Stimulated activated CD8-positive, alpha-beta memory T cell treated with anti-CD3 and anti-CD28 coated beads, Interleukin-7, amount 100 ng/mL, for 4 hours (primary cell): Measurements from ENCODE around the gene JUNB.

Experiments used
- DNase-seq, 2 donors: peaks; one replicate each; pipeline ENCODE4 v3.0.0-alpha.2; 2020; ENCODE audit warnings: low read depth in 2 of 2

Gene JUNB

DNA sequence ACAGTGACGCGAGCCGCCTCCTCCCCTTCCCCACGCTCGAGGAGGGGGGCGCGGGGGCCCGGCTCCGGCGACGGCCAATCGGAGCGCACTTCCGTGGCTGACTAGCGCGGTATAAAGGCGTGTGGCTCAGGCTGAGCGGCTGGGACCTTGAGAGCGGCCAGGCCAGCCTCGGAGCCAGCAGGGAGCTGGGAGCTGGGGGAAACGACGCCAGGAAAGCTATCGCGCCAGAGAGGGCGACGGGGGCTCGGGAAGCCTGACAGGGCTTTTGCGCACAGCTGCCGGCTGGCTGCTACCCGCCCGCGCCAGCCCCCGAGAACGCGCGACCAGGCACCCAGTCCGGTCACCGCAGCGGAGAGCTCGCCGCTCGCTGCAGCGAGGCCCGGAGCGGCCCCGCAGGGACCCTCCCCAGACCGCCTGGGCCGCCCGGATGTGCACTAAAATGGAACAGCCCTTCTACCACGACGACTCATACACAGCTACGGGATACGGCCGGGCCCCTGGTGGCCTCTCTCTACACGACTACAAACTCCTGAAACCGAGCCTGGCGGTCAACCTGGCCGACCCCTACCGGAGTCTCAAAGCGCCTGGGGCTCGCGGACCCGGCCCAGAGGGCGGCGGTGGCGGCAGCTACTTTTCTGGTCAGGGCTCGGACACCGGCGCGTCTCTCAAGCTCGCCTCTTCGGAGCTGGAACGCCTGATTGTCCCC is at the start of gene JUNB:
JUNB (plus strand) TSS at position 142 of the 706 bp plus-strand sequence; CDS start at position 428, 286 bp downstream.
- peak; percentile 90 to 96 for DNase-seq

DNA sequence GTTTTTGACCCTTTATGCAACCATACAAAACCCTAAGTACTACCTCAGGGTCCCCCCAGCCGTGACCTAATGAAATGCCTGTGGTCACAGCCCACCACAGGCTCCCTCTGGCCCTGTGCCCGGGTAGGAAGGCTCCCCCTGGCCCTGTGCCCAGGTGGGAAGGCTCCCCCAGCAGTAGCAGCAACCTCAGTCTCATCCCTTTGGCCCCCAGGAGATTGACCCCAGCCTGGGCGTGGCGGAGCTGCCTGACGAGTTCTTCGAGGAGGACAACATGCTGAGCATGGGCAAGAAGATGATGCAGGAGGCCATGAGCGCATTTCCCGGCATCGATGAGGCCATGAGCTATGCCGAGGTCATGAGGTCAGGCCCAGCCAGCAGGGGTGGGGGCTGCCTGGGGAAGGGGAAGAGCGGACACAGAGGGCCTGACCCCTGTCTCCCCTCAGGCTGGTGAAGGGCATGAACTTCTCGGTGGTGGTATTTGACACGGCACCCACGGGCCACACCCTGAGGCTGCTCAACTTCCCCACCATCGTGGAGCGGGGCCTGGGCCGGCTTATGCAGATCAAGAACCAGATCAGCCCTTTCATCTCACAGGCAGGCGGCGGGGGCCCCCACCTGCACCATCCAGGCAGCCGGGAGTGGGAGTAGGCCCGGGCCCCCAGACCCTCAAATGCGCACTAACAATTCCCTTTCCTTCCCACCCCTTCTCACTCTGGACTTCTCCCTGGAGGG is 46.0 kb upstream of the JUNB start:
- no peak for DNase-seq

- no peak for DNase-seq
Observed at GRCh38 chr19:12748489-12748888, 42.8 kb upstream of the JUNB start.

GRCh38 chr19:12749938-12750521 is 41.3 kb upstream of the JUNB start:
- no peak for DNase-seq

- no peak for DNase-seq
Observed at GRCh38 chr19:12750851-12751250, 40.4 kb upstream of the JUNB start.

GRCh38 chr19:12751635-12752034 is 39.7 kb upstream of the JUNB start, which contains the start of gene BEST2:
Gene BEST2 (plus strand): TSS chr19:12751791. CDS start chr19:12752593, 802 bp downstream.
- no peak for DNase-seq

GRCh38 chr19:12752056-12752781 is 39.1 kb upstream of the JUNB start:
- DNase-seq = no peak

DNA sequence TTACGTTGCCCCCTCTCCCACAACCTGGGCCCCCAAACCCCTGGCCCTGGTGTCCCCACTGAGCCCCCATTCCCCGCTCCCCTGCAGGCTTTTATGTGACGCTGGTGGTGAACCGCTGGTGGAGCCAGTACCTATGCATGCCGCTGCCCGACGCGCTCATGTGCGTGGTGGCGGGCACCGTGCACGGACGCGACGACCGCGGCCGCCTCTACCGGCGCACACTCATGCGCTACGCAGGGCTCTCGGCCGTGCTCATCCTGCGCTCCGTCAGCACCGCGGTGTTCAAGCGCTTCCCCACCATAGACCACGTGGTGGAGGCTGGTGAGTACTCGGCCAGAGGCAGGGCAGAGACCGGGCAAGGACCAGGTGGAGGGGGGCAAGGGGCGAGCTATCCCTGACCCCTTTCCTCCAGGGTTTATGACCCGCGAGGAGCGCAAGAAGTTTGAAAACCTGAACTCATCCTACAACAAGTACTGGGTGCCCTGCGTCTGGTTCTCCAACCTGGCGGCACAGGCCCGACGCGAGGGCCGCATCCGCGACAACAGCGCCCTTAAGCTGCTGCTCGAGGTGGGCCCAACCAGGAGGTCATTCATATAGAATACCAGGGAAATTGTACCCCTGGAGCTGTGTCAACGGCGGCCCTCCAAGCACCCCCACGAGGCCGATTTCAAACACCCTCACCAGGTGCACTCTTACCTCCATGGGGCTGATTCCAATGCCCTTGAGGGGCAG is 36.7 kb upstream of the JUNB start:
- no peak for DNase-seq

GRCh38 chr19:12756150-12756883 is 35.0 kb upstream of the JUNB start:
- no peak for DNase-seq

GRCh38 chr19:12757544-12758274 is 33.6 kb upstream of the JUNB start:
- peak in 1 of 2 donors; percentile 40 for DNase-seq

DNA sequence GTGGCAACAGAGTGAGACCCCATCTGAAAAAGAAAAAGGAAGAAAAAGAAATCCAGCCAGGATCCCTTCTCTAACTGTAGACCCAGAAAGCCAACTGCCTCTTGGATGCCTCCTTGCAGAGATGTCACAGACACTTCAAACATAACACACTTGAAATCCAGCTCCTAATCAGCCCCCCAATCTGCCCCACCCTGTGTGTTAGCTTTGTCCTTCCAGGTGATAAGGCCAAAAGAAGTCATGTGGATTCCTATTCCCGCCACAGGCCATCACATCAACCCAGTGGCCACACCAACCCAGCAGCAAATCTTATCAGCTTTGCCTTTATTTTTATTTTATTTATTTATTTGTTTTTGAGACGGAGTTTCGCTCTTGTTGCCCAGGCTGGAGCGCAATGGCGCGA is 31.6 kb upstream of the JUNB start:
- DNase-seq = no peak

DNA sequence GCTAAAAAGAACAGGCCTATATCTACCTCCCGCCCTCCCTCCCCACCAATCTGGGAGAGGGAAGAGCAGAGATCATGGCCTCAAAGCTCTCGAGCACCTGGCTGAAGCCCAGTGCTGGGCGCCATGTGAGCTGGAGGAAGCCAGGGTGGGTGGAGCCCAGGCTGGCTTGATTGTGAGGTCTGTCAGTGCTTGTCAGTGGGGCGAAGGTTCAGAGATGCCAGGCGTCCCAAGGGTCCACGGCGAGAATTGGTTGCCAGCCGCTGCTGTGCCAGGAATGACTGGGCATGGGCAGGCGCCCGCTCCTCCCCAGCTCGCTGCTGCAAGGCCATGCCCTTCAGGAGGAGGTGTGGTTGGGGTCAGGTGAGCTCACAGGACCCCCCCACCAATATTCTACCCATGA is 28.2 kb upstream of the JUNB start:
- no peak for DNase-seq

DNA sequence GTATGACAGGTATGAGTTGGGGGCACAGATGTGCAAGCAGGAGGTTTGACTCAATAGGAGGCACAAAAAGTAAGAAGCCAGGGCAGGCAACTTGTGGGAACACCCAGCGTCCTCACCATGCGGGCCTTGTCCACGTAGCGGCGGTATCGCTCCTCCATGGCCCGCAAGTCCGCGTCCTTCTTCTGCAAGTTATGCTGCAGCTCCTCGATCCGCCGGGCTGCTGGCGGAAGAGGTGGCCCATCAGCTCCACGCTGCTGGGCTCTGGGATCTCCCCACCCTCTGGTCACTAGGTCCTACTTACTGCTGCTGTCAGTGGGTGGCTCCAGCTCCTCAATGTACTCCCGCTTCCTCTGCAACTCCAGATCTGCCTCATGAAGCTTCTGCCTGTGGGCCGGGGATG is 26.6 kb upstream of the JUNB start:
- DNase-seq = no peak

GRCh38 chr19:12766051-12766521 is 25.2 kb upstream of the JUNB start:
- DNase-seq = peak in 1 of 2 donors; percentile 70

GRCh38 chr19:12767150-12767549 is 24.1 kb upstream of the JUNB start:
- no peak for DNase-seq

DNA sequence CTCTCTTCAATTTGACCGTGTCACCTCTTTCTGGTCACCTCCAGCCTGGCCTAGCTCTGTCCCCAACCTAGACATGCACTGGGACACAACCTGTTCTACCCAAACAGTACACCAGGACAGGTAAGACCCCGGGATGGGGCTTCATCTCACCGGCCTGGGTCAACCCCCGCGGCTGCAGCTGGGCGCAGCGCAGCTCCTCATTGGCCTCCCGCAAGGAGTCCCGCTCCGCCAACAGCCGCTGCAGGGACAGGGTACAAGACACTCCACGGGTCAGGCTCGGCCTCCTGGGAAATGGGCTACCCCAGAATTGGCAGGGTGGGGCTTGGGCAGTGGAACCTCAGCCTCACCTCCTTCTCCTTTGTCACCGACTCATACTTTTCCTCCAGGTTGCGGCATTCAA is 23.6 kb upstream of the JUNB start:
- DNase-seq = no peak

DNA sequence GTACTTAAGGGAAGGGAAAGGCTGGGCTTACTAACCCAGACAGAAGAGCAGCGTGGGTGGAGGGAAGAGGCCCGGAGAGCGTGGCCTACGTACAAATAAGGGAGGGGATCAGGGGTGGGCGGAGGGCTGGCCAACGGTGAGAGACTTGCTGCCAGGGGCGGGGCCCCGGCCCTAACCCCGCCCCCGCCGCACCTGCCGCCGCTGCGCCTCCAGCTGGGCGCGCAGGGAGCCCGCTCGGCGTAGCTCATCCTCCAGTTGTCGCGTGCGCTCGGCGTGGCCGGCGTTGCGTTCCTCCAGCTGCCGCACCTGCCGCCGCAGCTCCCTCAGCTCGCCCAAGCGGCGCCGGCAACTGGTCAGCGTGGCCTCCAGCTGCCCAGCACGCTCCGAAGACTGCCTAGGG is 21.6 kb upstream of the JUNB start:
- DNase-seq = peak in 1 of 2 donors; percentile 62

DNA sequence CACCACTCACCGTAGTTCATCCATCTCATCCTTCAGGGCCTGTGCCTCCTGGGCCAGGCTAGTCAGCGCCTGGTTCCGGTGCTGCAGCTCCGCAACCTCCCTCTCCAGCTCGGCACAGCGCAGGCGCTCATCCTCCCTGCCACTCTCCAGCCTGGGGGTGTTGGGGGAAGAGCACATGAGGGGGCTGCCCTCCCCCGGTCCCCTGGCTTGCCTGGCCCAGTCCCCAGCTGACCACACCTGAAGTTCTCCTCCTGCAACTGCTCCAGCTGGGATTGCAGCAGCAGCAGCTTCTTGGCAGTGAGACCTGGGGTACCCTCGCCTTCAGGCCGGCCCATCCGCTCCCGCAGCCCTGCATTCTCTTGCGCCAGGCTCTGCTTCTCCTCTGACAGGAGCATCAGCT is 20.4 kb upstream of the JUNB start:
- no peak for DNase-seq

DNA sequence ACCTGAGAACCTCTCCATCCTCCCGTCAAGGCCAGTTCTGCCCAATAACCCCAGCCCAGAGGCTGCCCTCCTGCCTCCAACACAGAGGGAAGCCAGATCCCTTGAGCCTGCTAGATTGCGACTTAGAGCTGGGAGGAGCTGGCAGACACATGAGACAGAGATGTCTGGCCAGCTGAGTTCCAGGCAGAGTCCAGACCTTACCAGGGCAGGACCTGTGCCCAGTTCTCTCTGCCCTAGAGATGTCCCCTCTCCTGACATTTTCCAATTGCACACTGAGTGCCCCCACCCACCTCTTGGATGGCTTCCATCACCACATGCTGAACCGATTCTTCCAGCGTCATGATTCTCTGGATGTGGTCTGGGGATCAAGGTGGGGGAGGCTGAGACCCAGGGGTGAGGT is 19.0 kb upstream of the JUNB start:
- DNase-seq = no peak

GRCh38 chr19:12773571-12773970 is 17.7 kb upstream of the JUNB start:
- no peak for DNase-seq
